ENCODE data around the gene SNX7.

SNX7 gene

DNA sequence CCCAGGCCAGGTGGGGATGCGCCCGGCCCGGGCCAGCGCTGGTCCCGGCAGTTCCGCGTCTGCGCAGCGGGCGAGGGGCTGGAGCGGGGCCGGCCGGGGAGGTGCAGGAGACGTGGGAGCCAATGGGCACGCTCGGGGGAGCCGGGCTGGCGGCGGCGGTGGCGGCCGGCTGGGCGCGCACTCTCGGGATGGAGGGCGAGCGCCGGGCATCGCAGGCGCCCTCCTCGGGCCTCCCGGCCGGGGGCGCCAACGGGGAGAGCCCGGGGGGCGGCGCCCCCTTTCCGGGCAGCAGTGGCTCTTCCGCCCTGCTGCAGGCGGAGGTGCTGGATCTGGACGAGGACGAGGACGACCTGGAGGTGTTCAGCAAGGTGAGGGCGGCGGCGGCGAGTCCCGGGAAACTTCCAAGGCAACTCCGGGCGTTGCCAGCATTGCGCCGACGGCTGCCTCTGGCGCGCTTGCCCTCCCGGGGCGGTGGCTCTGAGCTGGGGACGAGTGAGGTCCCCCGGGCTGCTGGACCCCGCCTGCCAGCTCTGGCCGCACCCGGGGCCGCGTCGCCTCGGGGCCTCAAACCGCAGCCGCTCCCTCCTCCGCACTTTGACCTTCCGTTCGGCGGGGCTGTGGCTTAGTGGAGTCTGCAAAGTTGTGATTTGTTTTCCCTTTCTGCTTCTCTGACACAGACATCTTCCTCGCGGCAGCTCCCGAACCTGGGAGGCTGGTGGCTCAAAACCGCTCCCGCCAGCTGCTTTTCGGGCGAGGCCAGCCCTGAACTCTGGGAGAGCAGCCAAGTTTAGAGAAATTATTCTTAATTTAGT is at the start of gene SNX7:
SNX7 (plus strand) TSS at position 178 of the 812 bp plus-strand sequence; CDS start at position 189, 11 bp downstream.
- DNase-seq, result no peak

DNA sequence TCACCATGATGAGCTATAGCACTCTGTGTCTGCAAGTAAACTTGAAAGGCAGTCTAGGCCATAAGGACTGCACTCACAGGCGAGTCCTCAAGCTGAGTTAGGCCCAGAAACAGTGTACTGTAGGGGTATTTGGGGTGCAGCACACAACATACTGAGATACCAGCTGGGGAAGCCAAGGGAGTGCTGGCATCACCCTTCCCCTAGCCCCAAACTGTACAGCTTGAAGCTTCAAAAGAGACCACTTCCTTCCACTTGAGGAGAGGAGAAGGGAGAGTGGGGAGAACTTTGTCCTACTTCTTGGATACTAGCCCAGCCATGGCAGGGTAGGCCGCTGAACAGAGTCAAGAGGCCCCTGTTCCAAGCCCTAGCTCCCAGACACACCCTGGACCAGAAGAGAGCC is 24.2 kb upstream of the SNX7 start:
- DNase-seq, result no peak

GRCh38 chr1:98638185-98638584 is 23.3 kb upstream of the SNX7 start:
- no peak for DNase-seq

- DNase-seq, result no peak
These were observed 17.0 kb upstream of the SNX7 start for GRCh38 chr1:98644510-98644909.

DNA sequence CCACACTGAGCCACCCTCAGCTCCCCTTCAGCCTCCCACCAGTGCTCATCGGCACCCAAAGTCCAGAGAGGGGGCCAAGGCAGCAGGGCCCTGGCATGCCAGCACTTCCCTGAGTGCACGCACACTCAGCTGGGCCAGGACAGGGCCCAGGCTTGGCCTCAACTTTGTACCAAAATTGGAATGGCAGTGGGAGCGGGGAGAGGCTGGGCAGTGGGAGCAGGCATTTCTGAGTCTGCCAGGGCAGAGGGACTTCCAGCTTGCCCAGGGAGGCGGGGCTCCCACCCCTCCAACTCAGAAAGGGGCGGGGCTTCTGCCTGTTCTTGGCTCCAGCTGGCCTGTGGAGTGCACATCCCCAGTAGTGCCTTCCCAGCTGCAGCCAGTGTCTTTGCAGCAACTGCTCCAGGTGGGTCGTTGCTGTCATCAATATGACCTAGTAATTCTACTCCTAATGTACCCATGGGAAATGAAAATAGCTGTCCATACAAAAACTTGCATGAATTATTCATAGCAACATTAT is 10.3 kb upstream of the SNX7 start:
- DNase-seq, result no peak

GRCh38 chr1:98653123-98653522 is 8.4 kb upstream of the SNX7 start:
- DNase-seq, result no peak

DNA sequence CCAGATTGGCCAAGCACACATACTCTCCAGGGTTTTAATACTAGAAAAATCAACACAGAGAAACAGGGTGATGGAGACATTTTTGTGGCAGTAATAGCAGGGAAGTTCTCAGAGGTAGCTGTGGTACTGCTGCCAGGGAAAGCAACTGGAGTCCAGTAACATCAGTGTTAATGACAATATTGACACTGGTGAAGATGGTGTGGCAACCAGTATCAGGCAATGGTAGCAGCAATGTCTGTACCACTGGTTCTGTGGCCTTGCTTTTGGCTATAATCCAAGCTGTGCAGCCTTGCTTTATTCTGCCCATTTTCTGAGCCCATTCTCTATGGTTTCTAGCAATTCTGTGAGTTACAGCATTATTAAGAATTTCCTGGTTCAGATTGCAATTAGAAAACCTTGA is 1.6 kb upstream of the SNX7 start:
- DNase-seq, result no peak

- DNase-seq, result no peak
These were observed 479 bp upstream of the SNX7 start for GRCh38 chr1:98660940-98661543.

- no peak for DNase-seq
These were observed 792 bp downstream of the SNX7 start for GRCh38 chr1:98662356-98662670.

DNA sequence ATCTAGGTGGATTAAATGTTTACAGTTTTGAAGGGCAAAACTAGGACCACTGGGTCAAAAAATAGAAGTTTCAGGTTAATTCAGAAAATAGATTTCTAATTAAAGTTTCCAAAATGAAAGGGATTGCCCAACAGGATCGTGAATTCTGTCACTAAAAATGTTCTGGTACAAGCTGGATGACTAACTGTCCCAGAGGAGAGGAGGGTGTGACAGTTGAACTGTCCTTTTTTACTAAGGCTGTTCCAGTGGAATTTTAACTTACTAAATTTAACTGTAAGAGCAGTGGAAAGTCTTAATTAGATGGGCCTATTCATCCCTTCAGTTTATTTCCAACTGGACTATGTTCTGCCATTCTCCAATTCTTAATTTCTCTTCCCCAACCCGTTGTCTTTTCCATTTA is 7.2 kb downstream of the SNX7 start:
- DNase-seq, result no peak

GRCh38 chr1:98669355-98670296 is 8.1 kb downstream of the SNX7 start:
- no peak for DNase-seq

DNA sequence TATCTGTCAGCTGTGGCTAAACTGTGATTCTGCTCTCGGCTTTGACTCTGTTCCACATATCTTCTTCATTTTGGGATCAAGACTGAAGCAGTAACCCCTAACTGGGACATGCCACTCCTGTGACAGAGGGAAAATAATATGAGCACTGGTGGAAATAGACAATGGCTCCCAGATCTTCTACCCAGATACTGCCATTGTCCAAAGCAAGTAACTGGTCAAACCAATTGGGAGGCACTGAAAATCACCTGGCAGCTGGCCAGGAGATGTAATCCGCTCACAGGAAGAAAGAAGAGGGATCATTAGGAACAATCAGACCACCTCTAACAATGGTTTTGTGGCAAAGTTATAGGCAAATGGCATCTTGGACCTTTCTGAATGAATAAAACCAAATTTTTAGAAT is 10.7 kb downstream of the SNX7 start:
- no peak for DNase-seq

GRCh38 chr1:98674075-98674781 is 12.7 kb downstream of the SNX7 start:
- no peak for DNase-seq

DNA sequence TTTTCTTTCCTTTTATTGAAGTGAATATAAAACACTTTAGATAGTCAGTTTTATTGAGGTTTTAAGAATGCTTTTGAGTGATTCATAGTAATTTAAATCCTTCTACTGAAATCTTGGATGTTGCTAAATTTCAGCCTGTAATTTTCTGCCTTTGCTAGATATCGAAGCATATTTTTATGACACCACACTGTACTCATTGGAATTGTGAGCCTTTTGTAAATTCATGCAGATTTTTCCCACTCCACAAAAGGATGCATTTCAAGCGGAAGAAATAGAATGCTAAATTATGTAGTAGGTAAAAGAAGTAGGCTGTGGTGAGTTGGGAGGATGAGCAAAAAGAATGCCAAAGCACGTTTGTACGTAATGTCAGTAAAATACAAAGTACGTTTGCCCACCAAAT is 13.8 kb downstream of the SNX7 start:
- no peak for DNase-seq

- no peak for DNase-seq
These were observed 15.8 kb downstream of the SNX7 start for GRCh38 chr1:98677288-98677687.

DNA sequence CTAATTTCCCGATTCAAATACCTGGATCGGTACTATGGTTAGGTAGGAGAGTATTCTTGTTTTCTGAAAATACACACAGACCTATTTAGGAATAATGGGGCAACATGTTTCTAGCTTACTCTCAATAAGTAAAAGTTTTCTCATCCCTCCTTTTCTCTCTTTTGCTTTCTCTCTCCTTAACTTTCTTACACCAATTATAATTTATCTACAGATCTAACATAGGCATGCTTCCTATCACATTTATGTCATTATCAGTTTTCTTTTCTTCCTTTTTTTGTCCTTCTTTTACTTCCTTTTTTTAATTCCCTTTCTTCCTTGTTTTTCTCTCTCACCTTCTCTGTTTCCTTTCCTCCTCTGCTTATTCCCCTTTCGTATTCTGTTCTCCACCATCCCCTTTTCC is 20.3 kb downstream of the SNX7 start:
- no peak for DNase-seq

- no peak for DNase-seq
These were observed 26.7 kb downstream of the SNX7 start for GRCh38 chr1:98688110-98688739.

DNA sequence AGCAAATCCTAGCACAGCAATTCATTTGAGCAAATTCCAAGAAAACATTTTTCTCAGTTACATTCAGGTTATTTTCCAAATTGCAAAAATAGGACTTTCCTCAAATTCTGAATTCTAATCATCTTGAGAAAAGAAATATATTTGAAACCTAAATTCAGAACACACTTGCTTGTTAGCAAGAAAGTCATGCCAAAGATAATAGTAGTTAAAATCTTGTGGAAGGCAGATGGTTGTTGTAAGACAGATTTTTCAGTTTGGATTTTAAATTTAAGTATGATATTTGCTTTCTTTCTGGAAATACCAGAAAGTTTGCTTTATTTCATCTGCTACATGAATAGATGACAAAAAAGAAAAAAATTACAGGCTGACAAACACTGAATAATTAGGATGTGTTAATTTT is 29.1 kb downstream of the SNX7 start:
- no peak for DNase-seq

- DNase-seq, result no peak
These were observed 31.0 kb downstream of the SNX7 start for GRCh38 chr1:98692482-98692881.

DNA sequence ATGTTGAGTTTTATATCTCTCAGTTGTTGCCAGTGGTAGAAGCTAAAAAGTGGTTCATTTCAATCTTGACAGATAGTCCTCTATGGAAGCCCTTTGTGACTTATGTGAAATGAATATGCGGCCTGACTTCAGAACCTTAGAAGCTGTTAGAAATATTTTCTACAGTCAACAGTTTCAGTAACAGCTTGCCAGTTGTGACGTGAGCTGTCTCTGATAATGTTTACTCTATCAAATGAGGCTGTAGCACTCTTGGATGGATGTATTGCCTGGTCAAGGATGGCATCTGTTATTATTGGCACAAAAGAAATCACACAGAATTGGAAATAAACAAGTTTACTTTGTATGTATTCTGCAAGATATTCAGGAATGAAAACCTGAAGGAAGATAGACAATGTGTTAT is 31.9 kb downstream of the SNX7 start:
- no peak for DNase-seq

DNA sequence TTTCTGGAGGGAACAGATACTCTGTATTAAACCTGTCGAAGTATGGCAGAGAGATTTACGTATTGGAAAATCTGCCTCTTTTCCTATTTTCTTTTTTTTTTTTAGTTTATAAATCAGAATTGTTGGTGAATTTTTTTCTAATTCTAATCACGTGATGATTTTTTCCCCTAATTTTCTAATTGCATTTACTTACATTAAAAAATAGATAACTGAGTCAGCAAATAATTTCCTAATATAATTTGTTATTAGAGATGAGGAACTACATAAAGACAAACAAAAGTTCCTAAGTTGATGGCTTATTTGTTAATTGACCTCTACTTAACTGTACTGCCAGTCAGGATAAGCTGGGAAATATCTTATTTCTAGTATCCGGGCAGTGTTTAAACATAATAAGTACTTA is 34.6 kb downstream of the SNX7 start:
- DNase-seq, result no peak

DNA sequence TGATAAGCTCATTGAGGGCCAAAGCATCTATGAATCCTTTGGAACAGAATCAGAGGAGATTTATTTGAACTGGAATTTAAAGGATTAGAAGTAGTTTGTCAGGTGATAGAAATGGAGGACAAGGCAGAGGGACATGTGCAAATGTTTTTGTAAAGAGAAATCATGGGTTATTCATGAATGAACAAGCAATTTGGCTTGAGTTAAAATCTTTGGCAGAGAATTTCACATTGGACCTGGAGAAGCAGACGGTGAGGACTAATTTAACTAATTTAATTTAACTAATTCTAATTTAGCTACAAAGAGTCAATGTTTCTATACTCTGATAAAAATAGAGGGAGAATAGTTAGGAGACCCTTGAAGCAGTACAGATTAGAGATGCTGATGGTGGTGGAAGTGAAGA is 36.3 kb downstream of the SNX7 start:
- no peak for DNase-seq

Measured in hematopoietic multipotent progenitor cell treated with erythropoietin and hydrocortisone succinate and interleukin-3 and kit ligand, for 8 days (in vitro differentiated cells).